Epithelial cell of esophagus (primary cell): ENCODE results near the gene NXPH1.

Experiments
- DNase-seq: peaks from one replicate; pipeline ENCODE4 v3.0.0; 2010; ENCODE audit warnings: low read depth
- H3K4me3 ChIP-seq: 2 replicates; pipeline ENCODE4 v1.5.1; 2011; ENCODE audit warnings: mild to moderate bottlenecking, low read length, control low read depth
- TF ChIP-seq, protein P1 (sequence below): IDR thresholded peaks from 2 replicates; pipeline ENCODE4 v1.5.1; 2011; ENCODE audit warnings: low read depth, mild to moderate bottlenecking, low read length, control low read depth, inconsistent platforms; ENCODE audit not compliant: insufficient read depth; ENCODE audit errors: missing control alignments

The NXPH1 gene

DNA sequence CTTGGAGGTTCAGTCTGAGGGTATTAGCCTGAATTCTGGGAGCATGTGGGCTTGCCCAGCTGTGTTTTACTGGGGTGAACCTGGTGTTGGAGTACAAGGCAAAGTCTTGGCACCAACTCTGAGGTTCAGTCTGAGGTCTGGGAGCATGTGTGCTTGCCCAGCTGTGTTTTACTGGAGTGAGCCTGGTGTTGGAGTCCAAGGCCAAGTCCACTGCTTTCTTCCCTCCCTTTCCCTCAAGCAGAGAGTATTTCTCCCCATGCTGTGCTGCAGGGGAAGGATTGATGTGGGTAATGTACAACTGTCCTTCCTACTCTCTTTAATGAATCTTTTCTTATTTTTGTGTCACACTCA lies 236.1 kb downstream of the NXPH1 start:
- DNase-seq = no peak
- TF ChIP-seq, protein P1, sequence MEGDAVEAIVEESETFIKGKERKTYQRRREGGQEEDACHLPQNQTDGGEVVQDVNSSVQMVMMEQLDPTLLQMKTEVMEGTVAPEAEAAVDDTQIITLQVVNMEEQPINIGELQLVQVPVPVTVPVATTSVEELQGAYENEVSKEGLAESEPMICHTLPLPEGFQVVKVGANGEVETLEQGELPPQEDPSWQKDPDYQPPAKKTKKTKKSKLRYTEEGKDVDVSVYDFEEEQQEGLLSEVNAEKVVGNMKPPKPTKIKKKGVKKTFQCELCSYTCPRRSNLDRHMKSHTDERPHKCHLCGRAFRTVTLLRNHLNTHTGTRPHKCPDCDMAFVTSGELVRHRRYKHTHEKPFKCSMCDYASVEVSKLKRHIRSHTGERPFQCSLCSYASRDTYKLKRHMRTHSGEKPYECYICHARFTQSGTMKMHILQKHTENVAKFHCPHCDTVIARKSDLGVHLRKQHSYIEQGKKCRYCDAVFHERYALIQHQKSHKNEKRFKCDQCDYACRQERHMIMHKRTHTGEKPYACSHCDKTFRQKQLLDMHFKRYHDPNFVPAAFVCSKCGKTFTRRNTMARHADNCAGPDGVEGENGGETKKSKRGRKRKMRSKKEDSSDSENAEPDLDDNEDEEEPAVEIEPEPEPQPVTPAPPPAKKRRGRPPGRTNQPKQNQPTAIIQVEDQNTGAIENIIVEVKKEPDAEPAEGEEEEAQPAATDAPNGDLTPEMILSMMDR = no peak
- no peak overlapping the region for H3K4me3 ChIP-seq

DNA sequence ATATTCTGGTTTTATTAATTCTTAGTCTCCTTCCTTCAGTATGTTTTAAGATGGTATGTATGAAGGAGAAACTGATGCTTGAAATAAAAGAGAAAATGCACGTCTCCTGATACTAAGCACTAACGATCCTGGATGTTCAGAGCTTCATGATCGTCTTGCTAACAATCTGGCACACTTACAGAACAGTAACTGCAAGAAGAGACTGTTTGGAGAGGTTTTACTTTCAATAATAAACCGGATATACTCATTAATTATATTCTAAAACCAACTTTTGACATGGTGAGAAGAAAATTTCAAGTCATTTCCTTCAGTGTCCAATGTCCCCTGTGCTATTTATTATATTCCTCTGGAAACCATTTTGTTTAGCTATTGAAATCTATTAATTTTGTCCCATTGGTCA lies 251.0 kb downstream of the NXPH1 start:
- no peak for DNase-seq
- TF ChIP-seq, protein P1 = no peak

DNA sequence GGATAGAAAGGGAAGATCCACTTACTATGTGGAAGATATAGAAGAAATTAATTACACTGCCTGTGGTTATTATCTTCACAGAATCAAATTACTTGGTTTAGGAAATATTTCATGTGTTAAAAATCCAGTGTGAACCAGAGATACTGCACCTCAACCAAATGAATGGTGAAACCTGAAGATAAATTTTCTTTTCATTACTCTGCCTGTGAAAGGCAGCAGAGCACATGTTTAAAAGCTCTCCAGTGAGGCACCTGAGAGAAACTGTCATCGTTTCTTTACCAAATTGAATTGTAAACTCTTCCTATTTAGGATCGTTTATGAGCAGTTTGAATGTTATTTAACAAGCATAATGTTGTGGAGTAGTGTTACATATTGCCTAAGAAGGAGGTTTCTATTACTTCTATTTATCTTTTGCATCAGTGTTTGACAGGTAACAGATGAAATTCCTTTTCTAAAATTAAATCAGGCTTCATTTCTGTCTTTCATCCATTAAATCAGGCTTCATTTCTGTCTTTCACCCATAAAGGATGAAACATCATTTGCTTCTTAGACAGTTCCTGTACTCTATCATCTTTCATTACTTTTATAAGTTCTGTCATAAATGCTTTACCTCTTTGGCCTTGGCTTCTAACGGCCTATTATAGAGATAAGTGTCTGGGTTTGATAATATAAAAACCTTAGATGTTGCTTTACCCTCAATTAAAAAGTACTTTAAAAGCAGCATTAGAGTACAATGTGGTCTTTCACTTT lies 266.6 kb downstream of the NXPH1 start:
- TF ChIP-seq, protein P1 = no peak
- H3K4me3 ChIP-seq = no peak overlapping the region
- no peak for DNase-seq

More for the DNA sequence above, 251.0 kb downstream of the NXPH1 start:
- no peak overlapping the region for H3K4me3 ChIP-seq

DNA sequence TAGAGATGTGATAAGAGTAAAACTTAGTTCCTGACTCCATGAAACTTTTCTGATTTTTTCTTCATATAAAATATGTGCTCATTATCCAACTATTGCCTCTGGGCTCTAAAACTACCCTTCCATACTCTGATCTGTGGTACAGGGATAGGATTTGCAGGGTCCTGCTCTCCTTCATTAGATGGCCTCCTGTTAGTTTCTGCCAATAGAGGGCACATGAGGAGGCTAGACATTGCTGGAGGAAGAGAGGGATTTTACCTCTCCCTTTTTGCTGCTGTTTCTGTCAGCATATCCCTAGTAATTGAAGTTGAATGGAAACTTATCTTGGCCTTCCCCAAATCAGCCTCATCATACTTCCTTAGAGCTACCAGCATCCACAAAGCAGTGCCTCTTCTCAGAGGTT lies 269.4 kb downstream of the NXPH1 start:
- TF ChIP-seq, protein P1 = no peak
- DNase-seq = no peak
- H3K4me3 ChIP-seq = no peak overlapping the region

DNA sequence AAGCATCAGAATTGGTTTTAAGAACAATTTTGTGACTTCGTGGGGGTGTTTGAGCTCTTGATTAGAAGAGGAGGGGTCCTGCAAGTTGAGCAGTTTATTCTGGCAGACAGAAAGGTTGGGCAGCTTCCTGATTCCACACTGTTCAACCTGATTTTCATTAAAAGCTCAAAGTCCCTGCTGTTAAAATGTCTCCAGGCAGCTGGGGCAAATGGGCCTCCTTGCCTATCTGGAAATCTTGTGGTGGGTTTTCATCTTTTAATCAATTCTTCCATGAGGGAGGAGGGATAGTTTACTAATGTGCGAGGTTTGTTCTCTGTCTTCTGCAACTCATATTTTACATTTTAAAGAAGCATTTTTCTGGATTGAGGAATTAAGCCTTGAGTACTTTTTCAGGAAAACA lies 276.7 kb downstream of the NXPH1 start:
- no peak overlapping the region for H3K4me3 ChIP-seq
- DNase-seq = no peak
- TF ChIP-seq, protein P1 = no peak

DNA sequence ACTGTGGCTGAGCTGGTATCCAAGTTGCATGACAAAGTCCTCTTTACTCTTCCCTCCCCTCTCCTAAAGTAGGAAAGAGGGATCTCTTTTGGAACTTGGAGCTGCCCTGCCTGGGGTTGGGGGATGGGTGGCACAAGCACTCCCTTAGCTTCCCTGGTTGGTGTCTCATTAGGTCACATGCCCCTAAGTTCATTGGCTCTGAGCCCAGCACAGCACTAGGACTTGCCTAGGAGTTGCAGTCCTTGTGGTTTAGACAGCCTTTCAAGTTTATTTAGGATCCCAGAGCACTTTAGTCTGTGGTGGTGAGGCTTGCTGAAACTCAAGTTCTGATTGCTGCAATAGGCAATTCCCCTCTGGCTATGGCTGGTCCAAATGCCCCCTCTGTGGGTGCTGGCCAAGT lies 281.4 kb downstream of the NXPH1 start:
- H3K4me3 ChIP-seq = no peak overlapping the region
- TF ChIP-seq, protein P1 = no peak
- DNase-seq = no peak

DNA sequence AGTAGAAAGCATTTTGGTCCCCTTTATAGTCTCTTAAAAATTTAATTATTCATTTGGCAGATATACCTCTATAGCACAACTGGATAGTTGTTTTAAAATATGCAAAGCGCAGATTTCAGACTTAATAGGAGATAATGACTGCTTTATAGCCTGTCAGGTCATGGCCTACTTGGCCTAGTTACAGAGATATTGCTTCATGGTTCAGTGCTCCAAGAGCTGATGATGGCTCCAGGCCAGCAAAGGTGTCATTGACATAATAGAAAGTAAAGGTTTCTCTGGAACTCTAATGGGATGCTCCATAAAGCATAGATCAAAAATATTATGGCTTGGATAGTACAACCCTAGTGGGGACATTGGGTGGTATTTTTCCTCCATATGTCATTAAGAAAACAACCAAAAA lies 285.7 kb downstream of the NXPH1 start:
- TF ChIP-seq, protein P1 = no peak
- H3K4me3 ChIP-seq = no peak overlapping the region
- DNase-seq = no peak
